Thymus (tissue), 11 donors: ENCODE results near the gene GRIK1. TPM values are rescaled to one million over a fixed set of nuclear protein-coding genes. Genes with fewer than 3 reads are reported as not detected.

Experiments
- DNase-seq, 9 donors: peaks; one replicate each; pipeline ENCODE4 v3.0.0-alpha.2; 2013; ENCODE audit warnings: low spot score in 9 of 9, low read depth in 6 of 9, missing footprints in 1 of 9
- H3K27ac ChIP-seq, 2 donors: one replicate each; pipeline ENCODE4 v1.5.1; 2013; ENCODE audit warnings: control low read depth in 1 of 2, low read depth in 1 of 2, low read length in 1 of 2, mild to moderate bottlenecking in 1 of 2, moderate library complexity in 1 of 2
- H3K27me3 ChIP-seq, 2 donors: one replicate each; pipeline ENCODE4 v1.5.1; 2013; ENCODE audit warnings: low read length in 1 of 2; ENCODE audit not compliant: control insufficient read depth in 2 of 2, insufficient read depth in 1 of 2
- H3K36me3 ChIP-seq, 2 donors: one replicate each; pipeline ENCODE4 v1.5.1; 2013; ENCODE audit warnings: low read length in 1 of 2, mild to moderate bottlenecking in 1 of 2, moderate library complexity in 1 of 2; ENCODE audit not compliant: control insufficient read depth in 2 of 2, insufficient read depth in 2 of 2
- H3K4me1 ChIP-seq, 2 donors: one replicate each; pipeline ENCODE4 v1.5.1; 2013; ENCODE audit warnings: low read length in 2 of 2; ENCODE audit not compliant: control insufficient read depth in 2 of 2, insufficient read depth in 2 of 2
- H3K4me3 ChIP-seq, 2 donors: one replicate each; pipeline ENCODE4 v1.5.1; 2013; ENCODE audit warnings: low read length in 2 of 2, control low read depth in 1 of 2, mild to moderate bottlenecking in 1 of 2
- H3K9me3 ChIP-seq, 2 donors: one replicate each; pipeline ENCODE4 v1.5.1; 2013; ENCODE audit warnings: low read length in 1 of 2, mild to moderate bottlenecking in 1 of 2; ENCODE audit not compliant: control insufficient read depth in 2 of 2, insufficient read depth in 1 of 2
- WGBS: extraction: QIAGEN DNeasy Blood & Tissue Kit; methylation state at CpG from one replicate; pipeline ENCODE4 v1.1.7; 2013; 5-methylcytosine and 5-hydroxymethylcytosine counted together
- polyA plus RNA-seq: library from polyadenylated mRNA; stranded (reverse); fragments of 200-250 nt; gene quantifications from one replicate; pipeline ENCODE4 v1.2.3, GENCODE V29; 2013
- total RNA-seq: library from RNA; stranded (reverse); fragments of 120-200 nt; gene quantifications from one replicate; pipeline ENCODE4 v1.2.4, GENCODE V29; 2013
- donor health status: healthy.

GRIK1 gene
- total and polyA plus RNA-seq, 2 donors, result 0.05 to 0.11 TPM

DNA sequence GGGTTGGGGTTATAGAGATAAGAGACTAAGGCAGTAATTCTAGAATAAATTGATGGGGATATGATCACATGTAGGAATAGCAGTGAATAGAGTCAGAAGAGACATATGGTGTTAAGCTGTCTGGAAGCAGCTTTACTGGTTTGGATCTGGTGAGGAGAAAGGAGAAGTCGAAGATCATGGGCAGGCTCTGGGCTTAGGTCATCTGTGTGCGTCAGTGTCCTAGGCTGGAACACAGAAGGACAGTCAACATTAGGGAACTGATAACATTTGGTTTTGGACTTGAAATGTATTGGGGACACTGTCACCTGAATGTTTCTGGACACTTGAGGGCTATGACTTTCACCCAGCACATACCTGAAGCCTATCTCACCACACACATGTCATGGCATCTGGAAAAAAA lies 13.9 kb upstream of the GRIK1 start:
- WGBS, result 98% methylated on average over 2 of the region's 2 CpGs
- no peaks in the 10 kb centered on the region for H3K36me3 ChIP-seq
- no peaks in the 10 kb centered on the region for H3K4me1 ChIP-seq
- H3K27me3 ChIP-seq, result no peaks in the 10 kb centered on the region
- H3K4me3 ChIP-seq, result no peak overlapping the region
- no peak for DNase-seq
- no peaks in the 10 kb centered on the region for H3K9me3 ChIP-seq
- no peak overlapping the region for H3K27ac ChIP-seq

DNA sequence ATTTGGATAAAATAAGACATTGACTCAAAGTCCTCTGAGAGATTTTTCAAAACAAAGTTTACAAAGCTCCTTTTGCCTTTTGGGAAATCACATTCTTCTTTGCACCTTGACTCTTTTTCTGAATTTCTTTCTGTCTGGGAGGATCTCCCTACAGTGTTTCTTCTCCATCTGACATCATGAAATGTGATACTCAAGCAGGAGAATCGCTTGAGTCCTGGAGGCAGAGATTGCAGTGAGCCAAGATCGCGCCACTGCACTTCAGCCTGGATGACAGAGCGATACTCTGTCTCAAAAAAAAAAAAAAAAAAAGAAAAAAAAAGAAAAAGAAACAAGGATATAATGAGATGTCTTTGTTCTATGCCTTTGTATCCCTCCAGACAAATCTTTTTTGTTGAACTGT lies 13.3 kb upstream of the GRIK1 start:
- Histone ChIP-seq H3K27me3 (no peaks in the 10 kb centered on the region), H3K27ac (no peak overlapping the region), H3K9me3 (no peaks in the 10 kb centered on the region), H3K4me3 (no peak overlapping the region), H3K4me1 (no peaks in the 10 kb centered on the region), H3K36me3 (no peaks in the 10 kb centered on the region)
- DNase-seq, result no peak
- WGBS, result 77% methylated on average over 4 of the region's 4 CpGs

DNA sequence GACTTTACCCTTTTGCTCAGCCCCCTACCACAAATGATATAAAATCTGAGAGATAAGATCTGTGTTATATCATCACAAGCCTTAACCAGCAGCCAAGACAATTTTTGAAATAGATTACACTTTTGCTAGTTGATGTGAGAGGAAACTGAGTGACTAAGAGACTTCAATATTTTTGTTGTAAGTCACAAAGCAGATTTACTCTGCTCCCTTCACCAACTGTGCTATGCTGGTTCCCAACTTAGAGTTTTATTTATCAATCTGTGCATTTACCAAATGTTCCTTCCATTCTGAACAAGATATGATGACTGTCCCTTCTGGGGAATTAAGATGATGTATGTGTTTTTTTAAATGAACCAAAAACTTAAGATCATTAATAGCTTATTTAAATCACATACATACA lies 12.1 kb upstream of the GRIK1 start:
- no peak for DNase-seq
- H3K27me3 ChIP-seq, result no peaks in the 10 kb centered on the region
- H3K4me1 ChIP-seq, result no peaks in the 10 kb centered on the region
- H3K36me3 ChIP-seq, result no peaks in the 10 kb centered on the region
- no peaks in the 10 kb centered on the region for H3K9me3 ChIP-seq
- H3K27ac ChIP-seq, result no peak overlapping the region
- H3K4me3 ChIP-seq, result no peak overlapping the region

DNA sequence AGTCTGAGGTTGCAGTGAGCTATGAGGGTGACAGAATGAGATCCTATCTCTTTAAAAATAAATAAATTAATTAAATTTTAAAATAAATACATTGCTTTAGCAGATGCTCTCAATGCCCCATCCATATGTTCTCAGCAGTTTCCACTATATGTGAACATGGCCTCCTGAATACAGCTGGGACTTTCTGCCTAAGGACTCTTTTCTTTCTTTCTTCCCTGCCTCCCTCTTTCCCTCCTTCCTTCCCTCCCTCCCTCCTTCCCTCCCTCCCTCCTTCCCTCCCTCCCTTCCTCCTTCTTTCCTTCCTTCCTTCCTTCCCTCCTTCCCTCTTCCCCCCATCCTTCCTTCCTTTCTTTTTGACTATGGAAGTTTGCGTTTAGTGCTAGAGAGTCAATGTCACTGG lies 10.2 kb upstream of the GRIK1 start:
- H3K4me3 ChIP-seq, result no peak overlapping the region
- H3K27me3 ChIP-seq, result no peaks in the 10 kb centered on the region
- WGBS, result 95% methylated on average over 1 of the region's 1 CpG
- no peaks in the 10 kb centered on the region for H3K36me3 ChIP-seq
- no peaks in the 10 kb centered on the region for H3K4me1 ChIP-seq
- DNase-seq, result no peak
- no peak overlapping the region for H3K27ac ChIP-seq
- no peaks in the 10 kb centered on the region for H3K9me3 ChIP-seq

DNA sequence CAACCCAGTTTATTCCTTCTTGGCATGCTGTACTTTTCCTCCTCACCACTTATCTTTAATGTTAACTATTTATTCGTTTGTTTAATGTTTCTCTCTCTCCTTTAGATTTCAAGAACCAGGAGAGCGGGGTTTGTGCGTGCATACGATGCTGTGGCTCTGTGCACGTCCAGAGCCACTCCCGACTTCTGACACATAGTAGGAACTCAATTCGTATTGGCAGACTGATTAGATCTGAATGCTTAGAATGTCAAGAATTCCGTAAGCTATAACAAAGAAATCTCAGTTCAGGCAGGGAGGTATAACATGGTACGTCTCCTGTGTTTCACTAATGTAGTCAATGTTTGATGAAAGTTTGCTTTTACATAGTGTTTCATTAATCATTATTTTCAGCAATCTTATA lies 7.3 kb upstream of the GRIK1 start:
- no peak overlapping the region for H3K4me3 ChIP-seq
- H3K4me1 ChIP-seq, result no peaks in the 10 kb centered on the region
- DNase-seq, result no peak
- no peaks in the 10 kb centered on the region for H3K36me3 ChIP-seq
- H3K9me3 ChIP-seq, result no peaks in the 10 kb centered on the region
- no peak overlapping the region for H3K27ac ChIP-seq
- no peaks in the 10 kb centered on the region for H3K27me3 ChIP-seq
- 80% methylated on average over 9 of the region's 9 CpGs for WGBS

DNA sequence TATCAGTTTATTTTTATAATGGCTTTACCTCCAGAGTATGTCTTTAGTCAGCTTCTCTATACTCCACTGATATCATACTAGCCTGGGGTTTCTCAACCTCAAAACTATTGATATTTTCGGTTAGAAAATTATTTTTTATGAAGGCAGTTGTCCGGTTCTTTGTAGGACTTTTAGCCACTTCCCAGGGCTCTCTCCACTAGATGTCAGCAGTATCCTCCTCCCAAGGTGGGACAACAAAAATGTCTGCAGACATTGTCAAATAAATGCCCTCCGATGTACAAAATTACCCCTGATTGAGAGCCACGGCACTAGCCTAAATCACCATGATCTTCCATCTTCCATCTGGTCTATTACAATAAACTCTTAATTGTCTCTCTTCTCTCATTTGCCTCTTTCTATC lies 4.1 kb upstream of the GRIK1 start:
- H3K36me3 ChIP-seq, result no peaks in the 10 kb centered on the region
- no peaks in the 10 kb centered on the region for H3K9me3 ChIP-seq
- no peak overlapping the region for H3K27ac ChIP-seq
- H3K4me3 ChIP-seq, result no peak overlapping the region
- H3K27me3 ChIP-seq, result peaks cover 20 to 23% of the 10 kb centered on the region in 2 donors
- 93% methylated on average over 4 of the region's 4 CpGs for WGBS
- H3K4me1 ChIP-seq, result no peaks in the 10 kb centered on the region
- no peak for DNase-seq

DNA sequence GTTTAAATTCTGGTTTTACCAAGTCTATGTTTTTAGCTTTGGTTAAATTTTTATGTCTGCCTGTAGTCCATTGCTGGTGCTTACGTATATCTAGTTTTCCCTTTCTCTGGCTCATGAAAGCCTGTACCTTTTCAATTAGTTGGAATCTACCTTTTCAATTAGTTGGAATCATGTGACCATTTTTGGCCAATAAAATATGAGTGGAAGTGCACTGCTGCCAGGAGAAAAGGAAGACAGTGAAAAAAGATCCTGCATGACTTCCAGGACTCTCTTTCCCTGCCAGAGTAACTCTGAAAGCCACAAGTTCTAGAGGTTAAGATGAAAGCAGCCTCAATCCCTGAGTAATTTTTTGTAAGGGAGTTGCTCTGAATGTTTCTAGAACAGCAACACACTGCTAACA lies 2.2 kb upstream of the GRIK1 start:
- Histone ChIP-seq H3K4me1 (no peaks in the 10 kb centered on the region), H3K36me3 (no peaks in the 10 kb centered on the region), H3K9me3 (no peaks in the 10 kb centered on the region), H3K4me3 (no peak overlapping the region), H3K27me3 (peaks cover 27 to 33% of the 10 kb centered on the region in 2 donors), H3K27ac (no peak overlapping the region)
- no peak for DNase-seq
- WGBS, result 96% methylated on average over 1 of the region's 1 CpG

DNA sequence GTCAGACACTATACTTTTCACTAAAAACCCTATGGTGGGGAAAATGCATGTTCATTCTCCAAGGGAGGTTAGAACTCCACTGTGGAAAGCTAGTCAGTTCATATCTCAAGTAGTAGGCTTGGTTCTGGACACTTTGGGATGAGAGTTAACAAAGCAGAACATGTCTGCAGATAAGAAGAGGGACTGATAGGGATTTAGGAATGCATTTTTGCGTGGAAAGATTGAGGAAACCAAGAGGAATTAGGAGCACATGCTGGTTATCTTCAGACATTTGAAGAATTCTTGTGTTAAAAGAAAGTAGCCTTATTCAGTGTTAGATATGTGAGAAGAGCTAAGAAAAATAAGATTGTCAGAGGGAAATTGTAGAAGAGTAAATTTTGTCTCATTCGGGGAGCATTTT lies 1.2 kb upstream of the GRIK1 start:
- Histone ChIP-seq H3K36me3 (no peaks in the 10 kb centered on the region), H3K9me3 (no peaks in the 10 kb centered on the region), H3K27me3 (peaks cover 27 to 33% of the 10 kb centered on the region in 2 donors), H3K4me3 (no peak overlapping the region), H3K4me1 (no peaks in the 10 kb centered on the region), H3K27ac (no peak overlapping the region)
- WGBS, result 85% methylated on average over 2 of the region's 2 CpGs
- no peak for DNase-seq

DNA sequence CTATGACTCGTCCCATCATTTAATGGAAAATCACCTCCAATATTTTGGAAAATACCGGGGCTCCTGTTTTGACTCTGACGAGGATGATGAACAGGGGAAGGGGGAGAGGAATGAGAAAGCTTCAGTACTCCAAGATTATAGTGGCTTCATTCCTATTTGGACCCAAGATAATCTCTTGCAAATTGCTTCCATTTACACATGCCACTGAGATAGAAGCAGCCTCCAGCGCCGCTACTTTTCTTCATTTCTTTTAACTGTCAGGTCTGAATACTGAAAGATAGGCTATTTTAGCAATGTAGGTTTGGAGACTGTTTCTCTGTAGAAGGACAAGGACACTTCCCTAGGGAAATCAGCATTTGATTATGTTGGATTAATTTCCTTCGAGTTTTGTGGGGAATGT lies 565 bp upstream of the GRIK1 start:
- H3K27me3 ChIP-seq, result peaks cover 27 to 33% of the 10 kb centered on the region in 2 donors
- no peak for DNase-seq
- H3K36me3 ChIP-seq, result no peaks in the 10 kb centered on the region
- H3K4me3 ChIP-seq, result no peak overlapping the region
- WGBS, result 29% methylated on average over 6 of the region's 6 CpGs
- H3K4me1 ChIP-seq, result no peaks in the 10 kb centered on the region
- no peaks in the 10 kb centered on the region for H3K9me3 ChIP-seq
- no peak overlapping the region for H3K27ac ChIP-seq
